Measurements from ENCODE around the gene ATP11C.
"Not testable (repeated sequence)": the region's sequence is repeated elsewhere in the genome, so short reads cannot be mapped to it uniquely, and the experiment has no call there.

The ATP11C gene

GRCh38 chrX:139856826-139857225 lies 76.0 kb downstream of the ATP11C start:
- not testable (repeated sequence) for DNase-seq (ENCODE audit: low spot score)

GRCh38 chrX:139851730-139852129 lies 81.1 kb downstream of the ATP11C start:
- DNase-seq (ENCODE audit: low spot score) = no peak

GRCh38 chrX:139850968-139851367 lies 81.9 kb downstream of the ATP11C start:
- no peak for DNase-seq (ENCODE audit: low spot score)

GRCh38 chrX:139844884-139845283 lies 88.0 kb downstream of the ATP11C start:
- DNase-seq (ENCODE audit: low spot score) = no peak

GRCh38 chrX:139844163-139844562 lies 88.7 kb downstream of the ATP11C start:
- DNase-seq (ENCODE audit: low spot score) = no peak

GRCh38 chrX:139842326-139843185 lies 90.3 kb downstream of the ATP11C start:
- DNase-seq (ENCODE audit: low spot score) = no peak

- not testable (repeated sequence) for DNase-seq (ENCODE audit: low spot score)
Observed at GRCh38 chrX:139836335-139836734, 96.5 kb downstream of the ATP11C start.

- no peak for DNase-seq (ENCODE audit: low spot score)
Observed at GRCh38 chrX:139834879-139835278, 98.0 kb downstream of the ATP11C start.

GRCh38 chrX:139832718-139833309 lies 100.0 kb downstream of the ATP11C start:
- DNase-seq (ENCODE audit: low spot score) = no peak

GRCh38 chrX:139831675-139832456 lies 101.0 kb downstream of the ATP11C start:
- DNase-seq (ENCODE audit: low spot score) = no peak

GRCh38 chrX:139831017-139831416 lies 101.8 kb downstream of the ATP11C start:
- no peak for DNase-seq (ENCODE audit: low spot score)

GRCh38 chrX:139828830-139829229 lies 104.0 kb downstream of the ATP11C start:
- DNase-seq (ENCODE audit: low spot score) = no peak

- DNase-seq (ENCODE audit: low spot score) = no peak
Observed at GRCh38 chrX:139828033-139828432, 104.8 kb downstream of the ATP11C start.

- DNase-seq (ENCODE audit: low spot score) = no peak
Observed at GRCh38 chrX:139826065-139827044, 106.5 kb downstream of the ATP11C start.

- no peak for DNase-seq (ENCODE audit: low spot score)
Observed at GRCh38 chrX:139825618-139826017, 107.2 kb downstream of the ATP11C start.

GRCh38 chrX:139823806-139824205 lies 109.0 kb downstream of the ATP11C start:
- DNase-seq (ENCODE audit: low spot score) = no peak

- no peak for DNase-seq (ENCODE audit: low spot score)
Observed at GRCh38 chrX:139820358-139820984, 112.4 kb downstream of the ATP11C start.

GRCh38 chrX:139816204-139816603 lies 116.6 kb downstream of the ATP11C start:
- no peak for DNase-seq (ENCODE audit: low spot score)

- DNase-seq (ENCODE audit: low spot score) = no peak
Observed at GRCh38 chrX:139815771-139816170, 117.1 kb downstream of the ATP11C start.

GRCh38 chrX:139811942-139812629 lies 120.8 kb downstream of the ATP11C start:
- no peak for DNase-seq (ENCODE audit: low spot score)
